ENCODE results near the gene MAPK14. TPM values are rescaled to one million over a fixed set of nuclear protein-coding genes. Genes with fewer than 3 reads are reported as not detected.

MAPK14 gene
- total and polyA plus RNA-seq, 2 of the 4 experiments (the other 2 are of a cell fraction), result 28.4 to 74.4 TPM

DNA sequence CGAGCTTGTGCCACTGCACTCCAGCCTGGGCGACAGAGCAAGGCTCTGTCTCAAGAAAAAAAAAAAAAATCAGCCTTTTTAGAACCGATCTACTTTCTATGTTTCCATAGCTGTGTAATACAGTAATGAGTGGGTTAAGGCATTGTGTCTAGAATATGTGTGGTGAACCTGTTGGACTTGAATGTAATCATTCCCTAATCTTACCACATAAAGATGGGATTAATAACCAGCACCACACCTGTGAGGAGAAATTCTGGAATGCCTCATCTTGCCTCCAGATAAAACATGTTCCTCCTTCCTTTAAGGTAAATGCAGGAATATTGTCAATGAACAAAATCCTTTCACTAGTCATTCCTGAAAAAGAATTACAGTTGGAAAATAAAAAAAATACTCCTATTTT is 43.7 kb downstream of the MAPK14 start:
- H2AFZ ChIP-seq (replicated peaks; ENCODE audit: low read length, poor library complexity), result no peak overlapping the region
- no peak overlapping the region for H3K4me3 ChIP-seq (ENCODE audit: insufficient read depth, low read depth, low read length)
- no peak overlapping the region for H2BK120ac ChIP-seq (ENCODE audit: low read depth, low read length)
- H3K4me2 ChIP-seq (ENCODE audit: low read depth, low read length), result no peak overlapping the region
- no peak overlapping the region for H4K5ac ChIP-seq (ENCODE audit: low read depth, low read length)
- H2AK5ac ChIP-seq (ENCODE audit: low read depth, low read length), result no peak overlapping the region
- ChIA-PET POLR2A (ENCODE audit: unreplicated experiment) (no interaction called here), CTCF (no interaction called here)
- WGBS, 2 experiments (ENCODE audit: extremely low coverage in 2 of 2, insufficient read length in 1 of 2), result no CpG with 5 or more reads among the region's 3 CpGs
- peaks cover 3% of the 10 kb centered on the region for H3K36me3 ChIP-seq (ENCODE audit: control insufficient read depth, insufficient read depth, low read length)
- in situ Hi-C loops (cut with MboI; ENCODE audit: low sequenced_read_pairs) (no loop called here), intact Hi-C loops (cut with micrococcal nuclease) (no loop called here), dilution Hi-C loops (cut with HindIII; ENCODE audit: low sequenced_read_pairs, unreplicated experiment) (no loop called here)
- no peak overlapping the region for H3K4ac ChIP-seq (ENCODE audit: low read depth, low read length)
- peaks cover 17 to 60% of the 10 kb centered on the region in 2 experiments for H3K79me1 ChIP-seq (ENCODE audit: low read depth in 1 of 2, low read length in 2 of 2)
- H3K9ac ChIP-seq (ENCODE audit: low read depth, low read length), result no peak overlapping the region
- no peaks in the 10 kb centered on the region for H3K4me1 ChIP-seq (ENCODE audit: control insufficient read depth, insufficient read depth, low read length)
- H3K18ac ChIP-seq (ENCODE audit: low read depth, low read length), result no peak overlapping the region
- no peak overlapping the region for H4K91ac ChIP-seq (ENCODE audit: insufficient read depth, low read depth, low read length)
- H3K23ac ChIP-seq (ENCODE audit: low read depth, low read length), result no peak overlapping the region
- no peaks in the 10 kb centered on the region for H3K27me3 ChIP-seq (ENCODE audit: control insufficient read depth, insufficient read depth, low read length)
- H4K8ac ChIP-seq (ENCODE audit: low read depth in 2 of 2, low read length in 2 of 2), result no peak overlapping the region
- ATAC-seq (ENCODE audit: low read depth) (no peak), DNase-seq (no peak)
- H3K14ac ChIP-seq (replicated peaks; ENCODE audit: low read depth, low read length), result no peak overlapping the region
- TF ChIP-seq RFX5 (IDR thresholded peaks at IDR 0.05; ENCODE audit: low read depth, low read length), result no peak
- TF ChIP-seq, protein P1, sequence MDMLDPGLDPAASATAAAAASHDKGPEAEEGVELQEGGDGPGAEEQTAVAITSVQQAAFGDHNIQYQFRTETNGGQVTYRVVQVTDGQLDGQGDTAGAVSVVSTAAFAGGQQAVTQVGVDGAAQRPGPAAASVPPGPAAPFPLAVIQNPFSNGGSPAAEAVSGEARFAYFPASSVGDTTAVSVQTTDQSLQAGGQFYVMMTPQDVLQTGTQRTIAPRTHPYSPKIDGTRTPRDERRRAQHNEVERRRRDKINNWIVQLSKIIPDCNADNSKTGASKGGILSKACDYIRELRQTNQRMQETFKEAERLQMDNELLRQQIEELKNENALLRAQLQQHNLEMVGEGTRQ (IDR thresholded peaks at IDR 0.05; ENCODE audit: low read depth, low read length), result no peak
- no peaks in the 10 kb centered on the region for H3K9me3 ChIP-seq (ENCODE audit: control insufficient read depth, insufficient read depth, low read length)
- no peak overlapping the region for H3K27ac ChIP-seq (ENCODE audit: insufficient read depth, low read length)
- no peak overlapping the region for H2AK9ac ChIP-seq (replicated peaks; ENCODE audit: low read depth, low read length, poor library complexity)
- H2BK5ac ChIP-seq (ENCODE audit: low read depth, low read length, poor library complexity, severe bottlenecking), result no peak overlapping the region
- H2BK20ac ChIP-seq (ENCODE audit: low read depth, low read length), result no peak overlapping the region
- H4K20me1 ChIP-seq (ENCODE audit: insufficient read depth, low read length), result peaks cover 48% of the 10 kb centered on the region
- peaks cover 2% of the 10 kb centered on the region; the same call in 1 of the 2 replicates for H3K9me1 ChIP-seq (ENCODE audit: insufficient read depth, low read length)
- no TSS peak for BruUV-seq (replicated peaks)
- H2BK15ac ChIP-seq (ENCODE audit: low read depth, low read length), result no peak overlapping the region
- H3K56ac ChIP-seq (ENCODE audit: extremely low read depth, insufficient read depth, low read length), result no peak overlapping the region
